ENCODE measurements around the gene NELFCD.

- TF ChIP-seq CTCF (IDR thresholded peaks at IDR 0.05), result no peak
- TF ChIP-seq POLR2A (IDR thresholded peaks at IDR 0.05), result no peak
These were observed 33.8 kb downstream of the NELFCD start for GRCh38 chr20:59014680-59015389.
